Effector memory CD4-positive, alpha-beta T cell (primary cell): ENCODE results near the gene AGTRAP.

Experiments used
- DNase-seq, 3 donors: peaks; one replicate each; pipeline ENCODE4 v3.0.0-alpha.2; 2020
- H3K27ac ChIP-seq: 2 replicates; pipeline ENCODE4 v1.7.0; 2013; ENCODE audit warnings: mild to moderate bottlenecking, low read length, moderate library complexity; ENCODE audit not compliant: insufficient read depth, poor library complexity, severe bottlenecking
- H3K27me3 ChIP-seq: replicated peaks from 2 replicates; pipeline ENCODE4 v1.7.0; 2013; ENCODE audit warnings: mild to moderate bottlenecking, low read length; ENCODE audit not compliant: insufficient read depth, control insufficient read depth, poor library complexity, severe bottlenecking
- H3K36me3 ChIP-seq: 2 replicates; pipeline ENCODE4 v1.7.0; 2013; ENCODE audit warnings: mild to moderate bottlenecking, low read length, moderate library complexity; ENCODE audit not compliant: control insufficient read depth, insufficient read depth
- H3K4me1 ChIP-seq: 2 replicates; pipeline ENCODE4 v1.7.0; 2013; ENCODE audit warnings: low read length, mild to moderate bottlenecking; ENCODE audit not compliant: control insufficient read depth, insufficient read depth, poor library complexity, severe bottlenecking
- H3K4me3 ChIP-seq: 2 replicates; pipeline ENCODE4 v1.7.0; 2013; ENCODE audit warnings: low read length, low read depth, mild to moderate bottlenecking; ENCODE audit not compliant: insufficient read depth, poor library complexity, severe bottlenecking
- H3K9me3 ChIP-seq: 2 replicates; pipeline ENCODE4 v1.7.0; 2013; ENCODE audit warnings: mild to moderate bottlenecking, low read length, moderate library complexity; ENCODE audit not compliant: control insufficient read depth

AGTRAP gene

DNA sequence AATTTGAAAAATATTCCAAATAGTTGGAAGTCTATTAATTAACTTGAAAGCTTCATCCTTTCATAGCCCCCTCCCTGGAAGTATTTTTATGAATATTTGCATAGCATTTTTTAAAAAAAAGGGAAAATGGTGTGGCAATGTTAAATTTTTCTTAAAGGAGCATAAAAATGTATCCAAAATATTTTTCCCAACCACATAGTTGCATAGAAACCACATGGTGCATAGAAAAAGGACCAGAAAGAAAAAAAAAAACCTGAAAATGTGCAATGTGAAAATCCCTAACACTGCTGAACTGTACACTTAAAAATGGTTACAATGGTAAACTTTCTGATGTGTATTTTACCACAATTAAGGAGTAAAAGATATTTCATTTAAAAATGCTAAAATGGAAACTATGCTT lies 34.1 kb downstream of the AGTRAP start:
- no peak overlapping the region for H3K27ac ChIP-seq
- no peaks in the 10 kb centered on the region for H3K27me3 ChIP-seq
- DNase-seq, result no peak
- H3K4me3 ChIP-seq, result no peak overlapping the region
- H3K9me3 ChIP-seq, result no peaks in the 10 kb centered on the region
- no peaks in the 10 kb centered on the region for H3K36me3 ChIP-seq
- H3K4me1 ChIP-seq, result no peaks in the 10 kb centered on the region

GRCh38 chr1:11771481-11772043 lies 35.6 kb downstream of the AGTRAP start:
- Histone ChIP-seq H3K9me3 (no peaks in the 10 kb centered on the region), H3K4me1 (no peaks in the 10 kb centered on the region), H3K27ac (no peak overlapping the region), H3K27me3 (no peaks in the 10 kb centered on the region), H3K36me3 (no peaks in the 10 kb centered on the region), H3K4me3 (no peak overlapping the region)
- no peak for DNase-seq

GRCh38 chr1:11772458-11772857 lies 36.5 kb downstream of the AGTRAP start:
- no peaks in the 10 kb centered on the region for H3K27me3 ChIP-seq
- no peak for DNase-seq
- no peak overlapping the region for H3K27ac ChIP-seq
- H3K4me3 ChIP-seq, result no peak overlapping the region
- H3K36me3 ChIP-seq, result no peaks in the 10 kb centered on the region
- H3K9me3 ChIP-seq, result no peaks in the 10 kb centered on the region
- H3K4me1 ChIP-seq, result no peaks in the 10 kb centered on the region

- Histone ChIP-seq H3K4me1 (no peaks in the 10 kb centered on the region), H3K4me3 (no peak overlapping the region), H3K27ac (no peak overlapping the region), H3K9me3 (no peaks in the 10 kb centered on the region), H3K36me3 (no peaks in the 10 kb centered on the region), H3K27me3 (no peaks in the 10 kb centered on the region)
- no peak for DNase-seq
These were observed 38.8 kb downstream of the AGTRAP start for GRCh38 chr1:11774753-11775152.

DNA sequence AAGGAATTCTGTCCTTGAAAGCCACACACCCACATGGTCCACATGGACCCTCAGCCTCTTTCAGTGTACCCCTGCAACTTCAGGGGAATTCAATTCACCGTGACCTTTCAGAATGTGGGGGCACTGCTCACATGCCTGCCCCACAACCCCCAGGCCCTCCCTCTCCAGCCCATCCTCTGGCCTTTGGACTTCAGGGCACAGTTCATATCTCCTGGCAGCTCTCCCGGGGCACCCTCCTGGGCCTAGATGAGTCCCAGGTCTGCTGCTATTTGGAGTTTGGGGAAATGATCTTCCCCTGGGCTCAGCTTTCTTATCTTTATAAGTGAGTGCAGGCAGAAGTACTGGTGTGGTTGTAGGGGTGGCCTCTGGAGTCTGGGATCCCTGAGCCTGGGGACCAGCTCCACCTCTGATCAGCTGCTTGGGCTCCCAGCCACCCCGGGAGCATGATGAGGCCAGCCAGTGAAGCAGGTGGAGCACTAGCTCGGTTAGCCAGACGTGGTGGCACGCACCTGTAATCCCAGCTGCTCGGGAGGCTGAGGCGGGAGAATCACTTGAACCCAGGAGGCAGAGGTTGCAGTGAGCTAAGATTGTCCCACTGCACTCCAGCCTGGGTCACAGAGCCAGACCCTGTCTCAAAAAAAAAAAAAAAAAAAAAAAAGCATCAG lies 41.9 kb downstream of the AGTRAP start:
- no peak for DNase-seq
- no peaks in the 10 kb centered on the region for H3K4me1 ChIP-seq
- H3K4me3 ChIP-seq, result no peak overlapping the region
- no peaks in the 10 kb centered on the region for H3K27me3 ChIP-seq
- no peak overlapping the region for H3K27ac ChIP-seq
- H3K36me3 ChIP-seq, result no peaks in the 10 kb centered on the region
- H3K9me3 ChIP-seq, result no peaks in the 10 kb centered on the region

GRCh38 chr1:11778336-11778735 lies 42.4 kb downstream of the AGTRAP start:
- Histone ChIP-seq H3K9me3 (no peaks in the 10 kb centered on the region), H3K4me3 (no peak overlapping the region), H3K27ac (no peak overlapping the region), H3K36me3 (no peaks in the 10 kb centered on the region), H3K4me1 (no peaks in the 10 kb centered on the region), H3K27me3 (no peaks in the 10 kb centered on the region)
- DNase-seq, result no peak

DNA sequence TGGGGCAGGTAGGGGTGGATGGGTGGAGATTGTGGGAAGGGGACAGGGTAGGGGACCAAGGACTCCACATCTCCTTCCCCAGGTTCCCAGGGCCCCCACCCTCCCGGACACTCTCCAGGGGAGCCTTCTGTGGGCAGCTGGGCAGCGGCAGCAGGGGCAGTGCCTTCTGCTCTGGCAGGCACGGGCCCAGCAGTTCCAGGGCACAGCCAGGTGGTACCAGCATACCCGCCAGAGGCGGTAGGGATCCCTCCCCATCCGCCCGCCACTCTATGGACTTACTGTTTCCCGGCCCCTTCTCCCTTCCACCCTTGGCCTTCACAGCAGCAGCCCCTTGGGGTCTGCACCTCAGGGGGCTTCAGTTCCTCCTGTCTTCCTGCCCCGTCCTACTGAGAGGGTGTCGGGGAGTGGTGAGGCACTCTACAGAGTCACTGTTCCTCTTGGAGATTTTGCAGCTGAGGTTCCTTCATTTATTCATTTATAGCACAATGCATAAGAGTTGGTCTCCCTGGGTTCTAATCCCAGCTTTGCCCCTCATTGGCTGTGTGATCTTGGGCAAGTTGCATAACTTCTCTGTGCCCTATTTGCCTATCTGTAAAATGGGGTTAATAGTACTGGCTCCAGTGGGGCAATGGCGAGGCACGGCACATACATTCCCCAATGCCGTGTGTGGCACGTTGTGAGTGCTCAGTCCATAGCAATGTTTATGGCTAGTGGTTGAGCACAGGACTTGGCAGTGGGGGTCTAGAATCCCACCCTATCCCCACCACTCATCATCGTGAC lies 43.1 kb downstream of the AGTRAP start:
- H3K27me3 ChIP-seq, result no peaks in the 10 kb centered on the region
- H3K4me3 ChIP-seq, result no peak overlapping the region
- H3K4me1 ChIP-seq, result no peaks in the 10 kb centered on the region
- H3K9me3 ChIP-seq, result no peaks in the 10 kb centered on the region
- no peaks in the 10 kb centered on the region for H3K36me3 ChIP-seq
- DNase-seq, result no peak
- H3K27ac ChIP-seq, result no peak overlapping the region

- Histone ChIP-seq H3K4me1 (peaks cover 4% of the 10 kb centered on the region), H3K27me3 (no peaks in the 10 kb centered on the region), H3K27ac (no peak overlapping the region), H3K36me3 (no peaks in the 10 kb centered on the region), H3K9me3 (no peaks in the 10 kb centered on the region), H3K4me3 (no peak overlapping the region)
- no peak for DNase-seq
These were observed 43.9 kb downstream of the AGTRAP start for GRCh38 chr1:11779715-11780379.

DNA sequence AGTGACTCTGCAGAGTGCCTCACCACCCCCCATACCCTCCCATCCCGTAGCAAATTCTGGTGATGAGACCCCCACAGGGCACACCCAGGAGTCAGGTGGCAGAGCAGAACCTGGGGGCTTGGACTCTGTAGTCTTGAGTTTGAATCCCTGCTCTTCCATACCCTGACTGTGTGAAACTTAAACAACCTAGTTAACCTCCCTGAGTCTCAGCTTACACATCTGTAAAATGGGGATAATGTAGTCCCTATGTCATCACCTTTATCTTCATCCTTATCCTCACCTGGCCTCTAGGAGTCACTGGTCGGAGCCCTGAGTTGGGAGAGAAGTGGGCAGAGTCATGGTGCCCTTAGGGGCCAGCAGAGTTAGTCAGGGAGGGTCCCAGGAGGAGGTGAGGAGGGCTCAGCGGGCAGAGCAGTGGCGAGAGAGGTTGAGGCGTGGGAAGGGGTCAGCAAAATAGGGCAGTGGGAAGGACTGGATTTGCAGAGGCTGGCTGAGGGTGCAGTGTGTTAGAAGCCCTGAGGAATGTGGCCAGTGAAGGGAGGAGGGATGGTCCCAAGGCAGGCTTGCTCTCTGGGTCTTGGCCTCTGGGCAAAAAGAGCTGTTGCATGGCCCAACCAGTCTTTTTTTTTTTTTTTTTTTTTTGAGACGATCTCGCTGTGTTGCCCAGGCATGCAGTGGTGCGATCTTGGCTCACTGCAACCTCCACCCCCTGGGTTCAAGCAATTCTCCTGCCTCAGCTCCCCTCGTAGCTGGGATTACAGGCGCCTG lies 44.6 kb downstream of the AGTRAP start:
- no peak for DNase-seq
- peaks cover 9% of the 10 kb centered on the region for H3K4me1 ChIP-seq
- no peak overlapping the region for H3K27ac ChIP-seq
- no peak overlapping the region for H3K4me3 ChIP-seq
- no peaks in the 10 kb centered on the region for H3K36me3 ChIP-seq
- H3K27me3 ChIP-seq, result no peaks in the 10 kb centered on the region
- H3K9me3 ChIP-seq, result no peaks in the 10 kb centered on the region
